HEK293 (cell line): ENCODE results near the gene SREBF2.

Source experiments
- CTCF ChIP-seq: fragments of 450-650 bp; formaldehyde crosslinking; IDR thresholded peaks from 2 replicates; pipeline ENCODE4 v1.5.1; 2016; ENCODE audit warnings: missing biosample characterization, missing genetic modification characterization
- ZNF211 ChIP-seq: fragments of 450-650 bp; formaldehyde crosslinking; IDR thresholded peaks from 2 replicates; pipeline ENCODE4 v1.5.1; 2016; ENCODE audit warnings: low read depth, missing biosample characterization, missing genetic modification characterization
- ZNF274 ChIP-seq, 2 experiments: fragments of 200-500 bp in 1 of 2; fragments of 450-650 bp in 1 of 2; sonication (Bioruptor generic) in 1 of 2; formaldehyde crosslinking in 1 of 2; IDR thresholded peaks; 2 replicates each; pipeline versions ENCODE4 v1.5.1 to v1.6.1; 2014 to 2016; ENCODE audit warnings: borderline replicate concordance in 1 of 2, inconsistent platforms in 1 of 2, low read length in 1 of 2, missing biosample characterization in 1 of 2, missing genetic modification characterization in 1 of 2
- ZNF561 ChIP-seq: fragments of 450-650 bp; IDR thresholded peaks from 2 replicates; pipeline ENCODE4 v1.5.1; 2018; ENCODE audit warnings: missing biosample characterization, missing genetic modification characterization, borderline replicate concordance

DNA sequence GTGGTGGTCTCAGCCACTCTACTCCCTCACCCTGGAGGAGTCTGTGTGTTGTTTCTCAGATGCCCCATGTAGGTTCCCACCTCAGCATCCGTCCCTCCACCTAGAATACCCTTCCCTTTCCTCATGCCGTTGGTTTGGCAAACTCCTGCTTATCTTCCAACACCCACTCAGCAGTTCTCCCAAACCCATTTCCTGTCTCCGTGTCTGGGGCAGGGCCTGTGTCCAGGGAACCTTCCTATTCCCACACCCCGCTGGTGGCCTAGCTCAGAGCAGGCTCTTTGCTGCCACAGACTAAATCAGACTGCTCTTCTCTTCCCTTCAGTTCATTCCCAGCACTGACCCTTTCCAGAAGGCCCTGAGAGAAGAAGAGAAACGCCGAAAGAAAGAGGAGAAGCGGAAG lies 7.5 kb upstream of the SREBF2 start:
- no peak for TF ChIP-seq ZNF561 (tag by site-specific recombination)
- TF ChIP-seq CTCF (tag by site-specific recombination) = no peak
- TF ChIP-seq ZNF274 (IDR thresholded peaks at IDR 0.05; ENCODE audit: low read length) = no peak
- no peak for TF ChIP-seq ZNF274 (tag by site-specific recombination; IDR thresholded peaks at IDR 0.05; ENCODE audit: borderline replicate concordance)
- TF ChIP-seq ZNF211 = no peak
